ENCODE measurements around the gene CAPN15.

DNA sequence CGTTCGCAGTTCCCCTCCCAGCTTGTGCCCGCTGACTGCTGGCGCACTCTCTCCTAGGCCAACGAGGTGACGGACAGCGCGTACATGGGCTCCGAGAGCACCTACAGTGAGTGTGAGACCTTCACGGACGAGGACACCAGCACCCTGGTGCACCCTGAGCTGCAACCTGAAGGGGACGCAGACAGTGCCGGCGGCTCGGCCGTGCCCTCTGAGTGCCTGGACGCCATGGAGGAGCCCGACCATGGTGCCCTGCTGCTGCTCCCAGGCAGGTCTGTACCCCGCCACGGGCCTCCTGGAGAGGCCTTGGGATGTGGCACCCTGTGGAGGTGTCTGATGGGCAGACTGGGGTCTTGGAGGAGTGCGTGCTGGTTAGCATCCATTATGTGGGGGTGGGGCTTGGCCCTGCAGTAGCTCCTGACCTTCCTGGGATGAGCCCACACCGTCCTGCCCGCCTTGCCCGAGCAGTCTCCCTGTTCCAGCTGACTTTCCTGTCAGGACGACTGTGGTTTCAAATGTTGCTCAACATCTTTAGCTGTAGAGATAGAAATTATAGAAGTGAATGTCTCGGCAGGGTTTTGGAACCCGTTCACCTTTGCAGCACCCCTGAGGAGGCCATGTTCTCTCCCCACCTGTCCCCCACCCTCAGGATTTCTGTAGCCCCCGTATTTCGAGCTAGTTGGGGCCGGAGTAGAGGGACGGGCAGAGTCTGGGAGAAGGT, 44.9 kb upstream of the CAPN15 start:
- TF ChIP-seq POLR2AphosphoS5 (IDR thresholded peaks at IDR 0.05; ENCODE audit: low read depth, low read length) = no peak
- TF ChIP-seq SIN3A (IDR thresholded peaks at IDR 0.05; ENCODE audit: borderline replicate concordance, insufficient read depth, low read length) = no peak

Data from PFSK-1 (cell line).